Measurements from ENCODE around the gene LYZL1. TPM values are rescaled to one million over a fixed set of nuclear protein-coding genes. Genes with fewer than 3 reads are reported as not detected.

Gene LYZL1
- total RNA-seq, 1 donor from 2014 or later, result not detected

- peaks cover 9% of the 10 kb centered on the region for H3K27me3 Mint-ChIP-seq
- H3K36me3 Mint-ChIP-seq (ENCODE audit: insufficient read depth), result no peaks in the 10 kb centered on the region
- H3K27ac Mint-ChIP-seq, result peak overlapping the region; percentile 24
Measured at GRCh38 chr10:29249018-29249417, 39.9 kb upstream of the LYZL1 start.

GRCh38 chr10:29250066-29250465 lies 38.8 kb upstream of the LYZL1 start:
- no peak for DNase-seq (ENCODE audit: low spot score, unreplicated experiment)
- Mint-ChIP-seq H3K4me3 (ENCODE audit: low read depth) (no peak overlapping the region), H3K36me3 (ENCODE audit: insufficient read depth) (no peaks in the 10 kb centered on the region), H3K27me3 (peaks cover 9% of the 10 kb centered on the region), H3K9me3 (ENCODE audit: low read depth) (peaks cover 4% of the 10 kb centered on the region), H3K4me1 (ENCODE audit: low read depth) (peaks cover 12% of the 10 kb centered on the region), H3K27ac (no peak overlapping the region)
- TF ChIP-seq CTCF (IDR thresholded peaks at IDR 0.05; ENCODE audit: unreplicated experiment), result no peak

More at GRCh38 chr10:29249018-29249417, 39.9 kb upstream of the LYZL1 start:
- DNase-seq (ENCODE audit: low spot score, unreplicated experiment), result no peak
- no peak for TF ChIP-seq CTCF (IDR thresholded peaks at IDR 0.05; ENCODE audit: unreplicated experiment)
- Mint-ChIP-seq H3K4me1 (ENCODE audit: low read depth) (peaks cover 5% of the 10 kb centered on the region), H3K4me3 (ENCODE audit: low read depth) (no peak overlapping the region), H3K9me3 (ENCODE audit: low read depth) (peaks cover 4% of the 10 kb centered on the region)

DNA sequence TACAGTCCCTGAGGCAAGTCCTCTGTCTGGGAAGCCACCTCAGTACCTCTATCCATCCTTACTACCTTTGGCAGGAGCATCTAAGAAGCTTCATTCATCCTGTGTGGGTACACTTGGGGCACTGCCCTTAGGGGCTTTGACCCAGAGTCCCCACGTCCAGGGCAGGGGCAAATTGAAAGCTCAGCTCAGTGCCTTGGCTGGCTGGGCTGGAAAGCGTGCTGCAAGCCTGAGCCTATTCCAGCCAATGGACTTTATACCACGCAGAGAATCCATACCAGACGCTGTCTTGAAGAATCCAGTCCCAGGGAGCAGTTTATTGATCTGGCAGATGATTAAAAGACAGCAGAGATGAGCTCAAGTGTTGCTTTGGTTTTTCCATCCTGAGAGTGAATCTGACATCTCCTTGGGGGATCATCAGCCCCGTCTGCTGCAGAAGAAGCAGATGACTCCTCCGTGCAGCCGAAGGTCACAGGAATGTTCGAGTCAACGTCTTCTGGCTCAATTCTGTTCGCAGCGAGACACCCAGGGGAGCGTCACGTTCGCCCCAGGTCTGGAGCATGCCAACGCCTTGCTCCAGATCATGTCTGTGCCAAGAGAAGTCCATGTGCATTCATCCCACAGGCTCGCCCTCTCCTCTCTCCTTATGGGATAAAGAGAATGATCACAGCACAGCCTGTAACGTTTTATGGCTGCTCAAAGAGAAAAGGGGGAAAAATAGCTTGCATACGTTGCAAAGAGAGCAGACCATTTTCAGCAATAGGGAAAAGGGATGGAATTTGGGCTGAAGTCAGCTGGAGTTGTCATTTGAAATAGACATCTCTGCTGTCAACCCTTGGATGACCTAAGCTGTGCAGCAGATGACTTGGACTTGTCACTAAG lies 35.8 kb upstream of the LYZL1 start:
- no peak for DNase-seq (ENCODE audit: low spot score, unreplicated experiment)
- Mint-ChIP-seq H3K9me3 (ENCODE audit: low read depth) (peaks cover 4% of the 10 kb centered on the region), H3K4me1 (ENCODE audit: low read depth) (peaks cover 31% of the 10 kb centered on the region), H3K27me3 (peaks cover 9% of the 10 kb centered on the region), H3K36me3 (ENCODE audit: insufficient read depth) (no peaks in the 10 kb centered on the region), H3K27ac (no peak overlapping the region), H3K4me3 (ENCODE audit: low read depth) (no peak overlapping the region)
- TF ChIP-seq CTCF (IDR thresholded peaks at IDR 0.05; ENCODE audit: unreplicated experiment), result no peak

GRCh38 chr10:29253690-29254029 lies 35.2 kb upstream of the LYZL1 start:
- Mint-ChIP-seq H3K36me3 (ENCODE audit: insufficient read depth) (no peaks in the 10 kb centered on the region), H3K9me3 (ENCODE audit: low read depth) (peaks cover 4% of the 10 kb centered on the region), H3K4me3 (ENCODE audit: low read depth) (no peak overlapping the region), H3K4me1 (ENCODE audit: low read depth) (peaks cover 31% of the 10 kb centered on the region), H3K27ac (no peak overlapping the region), H3K27me3 (peaks cover 9% of the 10 kb centered on the region)
- no peak for DNase-seq (ENCODE audit: low spot score, unreplicated experiment)
- TF ChIP-seq CTCF (IDR thresholded peaks at IDR 0.05; ENCODE audit: unreplicated experiment), result no peak

- Mint-ChIP-seq H3K9me3 (ENCODE audit: low read depth) (peaks cover 4% of the 10 kb centered on the region), H3K4me3 (ENCODE audit: low read depth) (no peak overlapping the region), H3K27me3 (peaks cover 9% of the 10 kb centered on the region), H3K4me1 (ENCODE audit: low read depth) (peaks cover 31% of the 10 kb centered on the region), H3K36me3 (ENCODE audit: insufficient read depth) (no peaks in the 10 kb centered on the region), H3K27ac (peak overlapping the region; percentile 30)
- DNase-seq (ENCODE audit: low spot score, unreplicated experiment), result no peak
- TF ChIP-seq CTCF (IDR thresholded peaks at IDR 0.05; ENCODE audit: unreplicated experiment), result no peak
Measured at GRCh38 chr10:29254123-29255046, 34.5 kb upstream of the LYZL1 start.

Measured in progenitor cell of endocrine pancreas (in vitro differentiated cells).